NCI-H460 (cell line): ENCODE results near the gene TPT1. TPM values are rescaled to one million over a fixed set of nuclear protein-coding genes. Genes with fewer than 3 reads are reported as not detected.
A peak's percentile ranks its signal among the peaks of the same experiment; 100 is the strongest.
"Not testable (repeated sequence)": the region's sequence is repeated elsewhere in the genome, so short reads cannot be mapped to it uniquely, and the experiment has no call there.

Experiments
- DNase-seq: peaks from one replicate; pipeline ENCODE4 v3.0.0-alpha.2; 2016; ENCODE audit warnings: low read depth; ENCODE audit errors: extremely low read depth
- total RNA-seq: library from RNA; depleted of rRNA; stranded (reverse); fragments of >200 nt; shearing (Covaris generic); gene quantifications from 2 replicates; pipeline ENCODE4 v1.2.3, GENCODE V29; 2014

Gene TPT1
- total RNA-seq, 1 experiment from 2014 or later, result 3,373 TPM

DNA sequence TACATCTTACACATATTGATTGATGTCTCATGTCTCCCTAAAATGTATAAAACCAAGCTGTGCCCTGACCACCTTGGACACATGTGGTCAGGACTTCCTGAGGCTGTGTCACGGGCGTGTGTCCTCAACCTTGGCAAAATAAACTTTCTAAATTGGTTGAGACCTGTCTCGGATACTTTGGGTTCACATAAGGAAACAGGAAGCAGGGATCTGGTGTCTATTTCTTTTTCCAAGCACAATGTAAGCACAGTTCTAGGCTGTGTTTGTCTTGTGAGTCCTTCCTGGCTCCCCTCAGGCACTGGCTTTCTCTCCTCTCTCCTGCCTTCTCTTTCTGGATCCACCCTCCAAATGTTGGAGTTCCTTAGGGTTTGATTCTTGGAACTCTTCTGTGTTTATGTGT is 27.6 kb upstream of the TPT1 start:
- DNase-seq, result no peak

DNA sequence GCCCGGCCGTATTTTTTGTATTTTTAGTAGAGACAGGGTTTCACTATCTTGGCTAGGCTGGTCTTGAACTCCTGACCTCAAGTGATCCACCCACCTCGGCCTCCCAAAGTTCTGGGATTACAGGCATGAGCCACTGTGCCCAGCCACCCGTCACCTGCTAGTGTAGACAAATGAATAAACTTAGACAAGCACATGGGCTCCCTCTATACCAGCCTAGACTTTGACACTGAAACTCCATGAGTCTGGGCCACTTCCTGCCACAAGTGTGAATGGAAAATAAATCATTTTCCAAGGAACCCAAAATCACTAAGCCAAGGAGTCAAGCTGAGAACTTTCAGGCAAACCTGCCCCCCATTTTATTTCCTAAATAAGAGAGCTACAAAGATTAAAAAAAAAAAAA is 27.0 kb upstream of the TPT1 start:
- DNase-seq, result no peak

DNA sequence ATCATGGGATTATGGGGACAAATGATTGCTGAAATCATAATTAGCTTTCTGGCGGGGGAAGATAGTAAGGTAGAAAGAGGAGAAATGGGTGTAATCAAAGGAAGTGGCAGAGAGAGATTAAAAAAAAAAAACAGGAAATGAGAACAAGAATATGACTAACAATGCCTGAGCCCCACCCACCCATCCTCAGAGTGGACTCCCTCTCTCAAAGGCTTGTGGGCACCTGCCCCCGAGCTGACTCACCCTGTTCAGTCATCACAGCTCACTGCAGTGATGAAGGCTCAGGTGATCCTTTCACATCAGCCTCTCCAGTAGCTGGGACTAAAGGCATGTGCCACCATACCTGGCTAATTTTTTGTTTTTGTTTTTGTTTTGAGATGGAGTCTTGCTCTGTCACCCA is 26.4 kb upstream of the TPT1 start:
- peak; percentile 33 for DNase-seq

DNA sequence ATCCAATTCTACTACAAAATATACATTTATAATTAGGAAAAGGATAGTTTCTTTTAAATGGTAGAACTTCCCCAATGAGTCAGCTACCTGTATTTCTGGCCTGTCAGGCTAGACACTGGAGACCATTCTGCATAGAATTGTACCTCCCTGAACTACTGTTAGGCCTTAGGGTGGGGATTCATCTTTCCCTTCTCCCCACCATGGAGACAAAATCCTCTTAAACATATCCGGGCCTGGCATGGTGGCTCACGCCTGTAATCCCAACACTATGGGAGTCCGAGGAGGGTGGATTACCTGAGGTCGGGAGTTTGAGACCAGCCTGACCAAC is 24.5 kb upstream of the TPT1 start:
- DNase-seq, result no peak

DNA sequence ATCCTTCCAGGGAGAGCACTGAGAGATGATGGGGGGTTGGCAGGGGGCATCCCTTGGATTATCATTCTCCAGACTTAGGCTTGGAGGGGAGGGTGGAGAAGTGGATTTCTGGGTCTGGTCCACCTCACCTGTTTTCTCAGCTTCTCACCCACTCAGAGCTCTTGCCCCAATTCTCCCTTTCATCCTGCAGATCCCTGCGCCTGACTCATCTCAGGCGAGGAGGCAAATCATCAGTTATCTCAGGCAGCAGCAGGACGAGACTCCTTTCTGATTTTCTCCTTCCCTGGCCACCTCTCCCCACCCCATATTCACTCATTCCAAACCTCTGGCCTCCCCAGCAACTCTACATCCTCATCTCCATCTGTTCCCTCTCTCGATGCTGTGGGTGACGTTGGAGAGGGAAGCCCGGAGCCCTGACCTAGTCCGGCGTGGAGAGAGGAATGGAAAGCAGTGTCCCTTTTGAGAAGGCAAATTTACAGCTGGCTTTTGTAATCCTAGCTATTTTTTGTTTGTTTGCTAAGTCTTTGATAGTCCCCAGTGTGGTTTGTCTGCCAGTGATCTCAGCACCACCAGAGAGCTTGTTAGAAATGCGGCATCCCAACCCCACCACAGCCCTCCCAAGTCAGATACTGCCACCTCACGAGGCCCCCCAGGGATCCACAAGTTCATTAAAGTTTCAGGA is 24.0 kb upstream of the TPT1 start:
- no peak for DNase-seq

DNA sequence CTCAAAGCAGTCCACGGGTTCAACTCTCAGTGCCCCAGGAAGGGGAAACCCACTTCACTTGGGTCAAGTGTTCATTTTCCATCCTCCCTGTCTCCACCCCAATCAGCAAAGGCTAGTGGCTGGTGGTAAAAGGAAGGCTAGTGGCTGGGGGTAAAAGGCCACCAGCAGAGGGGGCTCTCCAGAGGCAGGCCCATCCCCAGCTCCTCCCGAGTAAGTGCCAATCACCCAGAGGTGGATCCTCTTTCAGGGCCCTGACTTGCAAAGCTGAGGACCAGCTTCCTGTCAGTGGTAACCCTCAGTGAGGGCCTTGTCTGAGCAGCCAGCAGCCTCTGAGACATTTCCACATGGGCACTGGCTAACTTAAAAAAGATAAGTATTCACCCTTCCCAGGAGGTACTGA is 22.0 kb upstream of the TPT1 start:
- DNase-seq, result no peak

DNA sequence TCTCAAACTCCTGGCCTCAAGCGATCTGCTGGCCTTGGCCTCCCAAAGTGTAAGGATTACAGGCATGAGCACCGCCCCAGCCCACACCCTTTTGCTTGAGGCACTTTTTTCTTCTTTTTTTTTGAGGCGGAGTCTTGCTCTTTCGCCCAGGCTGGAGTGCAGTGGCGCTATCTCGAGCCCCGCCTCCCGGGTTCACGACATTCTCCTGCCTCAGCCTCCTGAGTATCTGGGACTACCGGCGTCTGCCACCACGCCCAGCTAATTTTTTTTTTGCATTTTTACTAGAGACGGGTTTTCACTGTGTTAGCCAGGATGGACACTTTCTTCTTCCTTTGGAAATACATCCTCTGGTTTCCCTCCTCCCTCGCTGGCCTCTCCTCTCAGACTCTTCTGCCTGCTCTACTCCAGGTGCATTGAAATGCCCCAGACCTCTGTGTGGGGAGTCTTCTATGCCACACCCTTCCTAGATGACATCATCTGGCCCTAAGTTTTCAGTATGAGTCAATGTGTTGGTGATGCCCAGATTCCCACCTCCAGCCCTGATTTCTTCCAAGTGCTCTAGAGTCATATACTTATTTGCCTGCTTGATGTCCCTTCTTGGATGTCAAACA is 20.7 kb upstream of the TPT1 start:
- no peak for DNase-seq

DNA sequence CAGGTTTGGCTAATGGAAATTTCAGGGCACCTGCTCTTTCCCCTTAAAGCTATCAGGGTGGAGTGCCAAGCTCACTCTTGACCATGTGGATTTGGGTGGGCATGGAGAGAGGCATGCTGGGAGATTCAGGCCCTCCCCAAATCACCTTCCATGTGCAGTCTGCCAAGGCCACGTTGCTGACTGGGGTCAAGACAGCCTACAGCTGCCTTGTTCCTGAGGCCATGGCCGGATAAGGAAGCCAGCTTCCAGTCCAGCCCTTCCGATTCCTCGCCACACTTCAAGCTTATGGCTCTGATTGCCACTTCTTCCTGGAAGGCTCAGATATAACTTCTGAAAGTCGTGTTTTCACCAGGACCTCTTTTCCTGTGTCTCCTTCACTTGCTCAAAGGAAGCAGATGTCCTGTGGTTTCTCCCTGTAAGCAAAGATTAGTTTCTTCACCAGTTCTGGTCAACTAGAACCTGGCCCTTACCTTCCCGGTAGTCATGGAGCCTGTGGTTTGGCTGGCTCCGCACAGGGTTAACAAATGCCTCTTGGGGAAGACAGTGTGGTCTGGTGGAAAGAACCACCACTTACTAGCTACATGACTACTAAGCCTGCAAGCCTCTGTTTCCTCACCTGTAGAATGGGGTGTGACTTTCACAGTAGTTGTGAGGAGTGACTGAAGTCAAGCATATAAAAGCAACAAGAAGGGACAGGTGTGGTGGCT is 16.1 kb upstream of the TPT1 start:
- DNase-seq, result no peak

DNA sequence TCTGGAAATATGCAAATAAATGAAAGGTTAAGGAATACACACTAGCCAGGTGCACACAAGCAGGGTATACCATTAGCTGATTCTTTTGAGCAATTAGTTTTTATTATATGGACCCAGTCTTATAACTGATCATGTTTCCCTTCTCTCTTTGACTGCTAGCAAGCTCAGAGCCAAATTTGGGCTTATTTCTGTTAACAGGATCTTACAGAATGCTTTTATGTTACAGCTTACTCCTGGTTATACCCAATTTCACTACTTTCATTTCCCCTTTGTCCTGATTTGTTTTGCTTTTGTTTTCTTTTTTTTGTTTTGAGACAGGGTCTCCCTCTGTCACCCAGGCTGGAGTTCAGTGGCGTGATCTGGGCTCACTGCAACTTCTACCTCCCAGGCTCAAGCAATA is 12.9 kb upstream of the TPT1 start:
- no peak for DNase-seq

DNA sequence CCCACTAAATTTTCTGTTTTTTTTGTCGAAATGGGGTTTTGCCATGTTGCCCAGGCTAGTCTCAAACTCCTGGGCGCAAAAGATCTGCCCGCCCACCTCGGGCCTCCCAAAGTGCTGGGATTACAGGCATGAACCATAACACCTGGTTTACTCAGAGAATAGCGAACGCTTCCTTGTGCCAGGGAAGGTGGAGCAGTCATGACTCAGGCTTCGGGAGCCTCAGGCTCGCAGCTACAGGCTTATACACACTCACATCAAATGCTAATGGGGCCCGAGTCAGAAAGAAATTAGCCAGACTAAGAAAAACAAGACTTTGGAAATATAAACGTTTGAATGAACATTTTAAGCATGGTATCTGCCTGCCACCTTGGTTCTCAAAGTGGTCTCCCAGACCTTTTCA is 11.0 kb upstream of the TPT1 start:
- DNase-seq, result no peak

DNA sequence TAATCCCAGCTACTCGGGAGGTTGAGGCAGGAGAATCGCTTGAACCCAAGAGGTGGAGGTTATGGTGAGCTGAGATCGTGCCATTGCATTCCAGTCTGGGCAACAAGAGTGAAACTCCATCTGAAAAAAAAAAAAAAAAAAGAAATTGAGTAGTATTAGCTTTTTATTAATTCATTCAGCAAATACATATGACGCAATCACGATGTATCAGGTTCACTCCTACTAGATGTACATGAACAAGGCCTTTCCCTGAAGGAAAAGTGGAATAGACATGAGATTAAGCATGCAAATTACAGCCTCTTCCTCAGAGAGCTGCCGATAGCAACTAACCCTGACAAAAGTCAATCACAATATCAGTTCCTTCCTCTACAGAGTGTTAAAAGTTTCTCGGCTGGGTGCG is 9.2 kb upstream of the TPT1 start:
- DNase-seq, result no peak

DNA sequence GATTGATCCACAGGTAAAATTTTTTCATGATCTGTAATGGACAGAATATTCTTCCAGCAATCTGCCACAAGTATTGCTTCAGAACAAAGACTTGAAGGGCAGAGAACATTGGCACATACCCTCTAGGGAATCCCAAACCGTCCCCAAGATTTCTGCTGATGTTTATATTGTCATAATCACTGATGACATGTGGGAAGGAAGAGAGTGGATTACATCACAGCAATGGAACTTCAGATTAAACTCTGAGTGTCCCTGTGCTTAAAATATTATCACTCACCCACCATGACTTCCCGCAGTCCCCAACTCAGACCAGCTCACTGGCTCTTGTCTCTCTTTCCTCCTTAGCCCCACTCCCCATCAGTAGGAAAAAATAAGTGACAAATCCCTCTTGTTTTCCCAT is 8.5 kb upstream of the TPT1 start:
- DNase-seq, result no peak

DNA sequence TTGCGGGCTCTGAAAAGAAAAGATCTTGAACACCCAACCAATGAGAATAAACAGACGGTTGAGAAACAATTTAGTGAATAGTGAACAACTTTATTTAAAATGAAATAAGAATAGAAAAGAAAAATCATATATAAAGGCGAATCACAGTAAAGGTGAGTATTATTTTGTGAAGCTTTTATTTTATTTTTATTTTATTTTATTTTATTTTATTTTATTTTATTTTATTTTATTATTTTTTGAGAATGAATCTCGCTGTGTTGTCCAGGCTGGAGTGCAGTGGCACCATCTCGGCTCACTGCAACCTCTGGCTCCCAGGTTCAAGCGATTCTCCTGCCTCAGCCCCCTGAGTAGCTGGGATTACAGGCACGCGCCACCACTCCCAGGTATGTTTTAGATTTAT is 3.1 kb upstream of the TPT1 start:
- DNase-seq, result not testable (repeated sequence)

DNA sequence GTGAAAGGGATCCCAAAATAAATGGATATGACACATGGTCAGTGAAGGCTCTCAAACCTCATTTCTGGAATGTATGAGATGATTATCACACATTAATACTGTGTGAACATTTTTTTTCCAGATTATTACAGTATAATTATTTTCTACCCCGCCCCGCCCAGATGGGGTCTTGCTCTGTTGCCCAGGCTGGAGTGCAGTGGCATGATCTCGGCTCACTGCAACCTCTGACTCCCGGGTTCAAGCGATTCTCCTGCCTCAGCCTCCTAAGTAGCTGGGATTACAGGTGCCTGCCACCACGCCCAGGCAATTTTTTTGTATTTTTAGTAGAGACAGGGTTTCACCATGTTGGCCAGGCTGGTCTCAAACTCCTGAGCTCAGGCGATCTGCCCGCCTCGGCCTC is 2.1 kb upstream of the TPT1 start:
- not testable (repeated sequence) for DNase-seq

DNA sequence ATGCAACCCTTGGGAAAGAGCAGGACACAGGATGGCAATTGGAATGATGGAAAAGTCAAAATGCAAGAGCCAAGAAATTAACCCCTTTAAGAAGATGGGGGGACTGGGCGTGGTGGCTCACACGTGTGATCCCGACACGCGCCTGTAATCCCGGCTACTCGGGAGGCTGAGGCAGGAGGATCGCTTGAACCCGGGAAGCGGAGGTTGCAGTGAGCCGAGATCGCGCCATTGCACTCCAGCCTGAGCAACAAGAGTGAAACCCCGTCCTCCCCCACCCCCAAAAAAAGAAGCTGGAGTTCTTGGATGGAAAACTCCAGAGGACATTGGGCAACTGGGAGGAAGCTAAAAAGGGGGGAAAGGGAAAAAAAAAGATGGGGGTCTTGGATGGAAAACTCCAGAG is 1.7 kb upstream of the TPT1 start:
- not testable (repeated sequence) for DNase-seq

DNA sequence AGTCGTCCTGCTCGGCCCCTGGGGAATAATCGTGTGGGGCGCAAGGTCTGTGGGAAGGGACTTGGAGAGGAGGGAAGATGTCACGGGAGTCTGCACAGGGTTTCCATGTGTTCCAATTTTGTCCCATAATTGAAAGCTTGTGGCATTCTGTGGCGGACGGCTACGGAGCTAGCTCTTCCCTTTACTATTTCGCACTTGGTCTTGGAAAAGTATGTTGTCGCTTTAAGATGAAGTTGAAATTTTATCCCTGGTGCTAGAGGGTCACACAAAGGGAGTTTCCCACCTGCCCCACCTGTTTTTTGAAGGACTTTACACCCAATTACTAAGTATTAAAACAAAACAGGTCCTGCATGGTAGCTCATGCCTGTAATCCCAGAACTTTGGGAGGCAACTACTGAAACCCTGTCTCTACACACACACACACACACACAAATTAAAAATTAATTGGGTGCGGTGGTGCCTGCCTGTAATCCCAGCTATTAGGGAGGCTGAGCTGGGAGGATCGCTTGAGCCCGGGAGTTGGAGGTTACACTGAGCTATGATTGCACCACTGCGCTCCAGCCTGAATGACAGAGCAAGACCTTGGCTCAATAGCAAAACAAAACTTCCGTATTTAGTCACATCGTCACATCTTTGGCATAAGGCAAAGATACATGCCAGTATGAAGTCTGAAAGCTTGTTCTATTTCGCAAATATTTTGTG is 967 bp upstream of the TPT1 start:
- DNase-seq, result no peak

DNA sequence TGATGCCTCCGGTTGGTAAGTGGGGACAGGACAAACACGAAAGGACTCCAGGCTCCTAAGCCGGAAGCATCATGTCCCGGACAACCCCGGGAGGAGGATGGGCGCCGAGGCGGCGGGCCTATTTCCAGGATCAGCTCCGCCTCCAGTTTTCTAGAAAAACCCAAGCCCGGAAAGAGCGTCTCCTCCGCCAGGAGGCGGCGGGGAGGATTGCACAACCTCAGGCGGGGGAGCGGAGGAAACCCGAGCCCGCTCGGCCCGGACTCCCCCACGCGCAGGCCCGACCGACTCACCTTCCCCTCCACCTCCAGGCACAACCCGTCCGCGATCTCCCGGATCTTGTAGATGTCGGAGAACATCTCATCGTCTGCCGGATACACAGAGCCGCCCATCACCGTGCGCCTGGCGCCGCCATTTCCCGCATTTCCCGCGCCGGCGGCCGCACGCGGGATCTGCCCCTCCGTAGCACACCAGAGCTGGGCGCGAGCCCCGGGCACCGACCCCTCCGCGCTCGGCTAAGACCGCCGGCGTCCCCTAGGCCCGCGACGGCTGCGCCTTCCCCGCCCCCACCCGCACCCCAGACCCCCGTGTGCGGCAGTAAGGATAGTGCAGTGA is 455 bp downstream of the TPT1 start:
- peak; percentile 82 for DNase-seq

DNA sequence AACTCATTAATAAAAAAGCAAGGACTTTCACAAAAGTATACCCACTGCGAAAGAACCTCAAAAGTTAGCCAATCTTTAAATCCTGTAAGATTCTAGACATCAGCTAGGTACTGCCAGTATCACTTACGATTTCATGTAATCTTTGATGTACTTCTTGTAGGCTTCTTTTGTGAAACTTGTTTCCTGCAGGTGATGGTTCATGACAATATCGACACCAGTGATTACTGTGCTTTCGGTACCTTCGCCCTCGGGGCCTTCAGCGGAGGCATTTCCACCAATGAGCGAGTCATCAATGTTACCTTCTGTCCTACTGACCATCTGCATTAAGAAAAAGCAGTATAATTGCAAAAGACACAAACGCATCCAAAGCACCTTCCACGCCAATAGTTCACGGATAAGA is 1.1 kb downstream of the TPT1 start:
- DNase-seq, result no peak

DNA sequence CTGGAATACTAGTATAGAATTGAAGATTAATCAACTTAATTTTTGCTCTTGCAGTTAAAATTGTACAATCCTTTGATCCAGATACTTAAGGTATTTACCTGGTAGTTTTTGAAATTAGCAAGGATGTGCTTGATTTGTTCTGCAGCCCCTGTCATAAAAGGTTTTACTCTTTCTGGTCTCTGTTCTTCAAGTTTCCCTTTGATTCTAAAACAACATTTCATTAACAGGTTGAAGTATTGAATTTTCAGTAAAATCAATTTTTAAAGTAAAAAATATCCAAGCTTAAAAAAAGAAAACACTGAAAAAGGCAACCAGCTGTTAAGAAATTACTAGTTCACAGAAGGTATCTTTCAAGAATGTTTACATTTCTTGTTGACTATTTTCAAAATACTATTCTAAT is 1.6 kb downstream of the TPT1 start:
- DNase-seq, result no peak

DNA sequence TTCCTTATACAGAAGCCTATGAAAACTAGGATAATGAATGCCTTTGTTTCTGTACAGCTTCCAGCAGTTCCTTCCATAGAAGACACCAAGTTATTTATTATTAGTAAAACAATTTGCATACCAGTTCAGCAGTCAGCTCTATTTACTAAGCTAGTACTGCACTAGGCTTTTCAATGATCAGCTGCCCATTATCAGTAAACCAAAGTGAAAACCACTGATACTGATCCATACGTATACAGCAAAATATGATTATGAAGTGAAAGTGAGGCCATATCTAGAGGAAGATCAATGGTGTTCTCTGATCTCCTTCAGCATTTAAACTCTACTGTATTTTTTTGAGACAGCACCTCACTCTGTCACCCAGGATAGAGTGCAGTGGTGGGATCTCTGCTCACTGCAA is 3.2 kb downstream of the TPT1 start:
- no peak for DNase-seq

DNA sequence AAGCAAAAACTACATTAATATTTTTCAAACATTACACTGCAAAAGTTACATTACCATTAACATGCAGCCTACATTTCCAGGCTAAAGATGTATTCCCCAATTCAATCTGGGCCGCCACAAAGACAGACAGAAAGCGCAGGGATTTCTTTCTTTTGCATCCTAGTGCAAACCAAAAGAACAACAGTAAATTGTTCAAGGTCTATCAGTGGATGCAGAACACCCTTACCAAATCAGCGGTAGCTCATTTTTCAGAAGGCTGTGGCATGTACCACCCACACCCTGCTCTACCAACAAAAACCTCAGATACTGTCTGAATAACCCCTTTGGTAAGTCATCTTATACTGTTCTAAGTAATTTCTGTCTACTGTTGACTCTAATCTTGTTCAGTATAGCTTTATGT is 3.6 kb downstream of the TPT1 start:
- no peak for DNase-seq
